MCF 10A (cell line): ENCODE data around the gene ENPP7. TPM values are rescaled to one million over a fixed set of nuclear protein-coding genes. Genes with fewer than 3 reads are reported as not detected.

ENCODE experiments used
- BruUV-seq: library from RNA; stranded (reverse); fragments of 400-500 nt; replicated peaks from 2 replicates; lab custom pipeline; 2021; lab: Mats Ljungman, UMichigan
- CTCF ChIA-PET: fragments of 300-600 bp; sonication (Branson Sonifier 250); formaldehyde crosslinking; extraction: SDS; loops from one replicate; lab custom pipeline; 2021; ENCODE audit warnings: antibody characterized with exemption, inconsistent platforms; lab: Yijun Ruan, JAX
- POLR2A ChIA-PET: fragments of 300-600, 350-650 bp; sonication (Branson Sonifier 250); formaldehyde crosslinking; extraction: SDS; loops from one replicate; lab custom pipeline; 2020; ENCODE audit warnings: antibody characterized with exemption, inconsistent platforms; lab: Yijun Ruan, JAX
- DNase-seq: peaks from one replicate; pipeline ENCODE4 v3.0.0-alpha.2; 2018; ENCODE audit not compliant: unreplicated experiment
- H3K27ac Mint-ChIP-seq: one replicate; pipeline ENCODE4 v1.8.0; 2022; ENCODE audit warnings: mild to moderate bottlenecking, low read depth, mixed read lengths; ENCODE audit not compliant: unreplicated experiment
- H3K27me3 Mint-ChIP-seq: one replicate; pipeline ENCODE4 v1.8.0; 2022; ENCODE audit warnings: mixed read lengths; ENCODE audit not compliant: insufficient read depth, unreplicated experiment
- H3K36me3 Mint-ChIP-seq: one replicate; pipeline ENCODE4 v1.8.0; 2022; ENCODE audit warnings: mild to moderate bottlenecking, moderate library complexity, mixed read lengths; ENCODE audit not compliant: insufficient read depth, unreplicated experiment
- H3K4me1 Mint-ChIP-seq: one replicate; pipeline ENCODE4 v1.8.0; 2022; ENCODE audit warnings: mixed read lengths; ENCODE audit not compliant: insufficient read depth, unreplicated experiment
- H3K4me3 Mint-ChIP-seq: one replicate; pipeline ENCODE4 v1.8.0; 2022; ENCODE audit warnings: mild to moderate bottlenecking, moderate library complexity, mixed read lengths; ENCODE audit not compliant: unreplicated experiment
- H3K9me3 Mint-ChIP-seq: one replicate; pipeline ENCODE4 v1.8.0; 2022; ENCODE audit warnings: mixed read lengths; ENCODE audit not compliant: unreplicated experiment
- CTCF ChIP-seq: fragments of 200-600 bp; IDR thresholded peaks from one replicate; pipeline ENCODE4 v1.8.0; 2022; ENCODE audit warnings: antibody characterized with exemption, mild to moderate bottlenecking; ENCODE audit not compliant: unreplicated experiment
- intact Hi-C: fragments of 100-400 bp; cut with micrococcal nuclease; formaldehyde crosslinking; loops from 2 replicates; pipeline ENCODE4 v1.14.1; 2022
- total RNA-seq: library from RNA; stranded (reverse); gene quantifications from 2 replicates; pipeline ENCODE4 v1.2.3, GENCODE V29; 2022

Gene ENPP7
- total RNA-seq, 1 experiment from 2014 or later, result not detected

DNA sequence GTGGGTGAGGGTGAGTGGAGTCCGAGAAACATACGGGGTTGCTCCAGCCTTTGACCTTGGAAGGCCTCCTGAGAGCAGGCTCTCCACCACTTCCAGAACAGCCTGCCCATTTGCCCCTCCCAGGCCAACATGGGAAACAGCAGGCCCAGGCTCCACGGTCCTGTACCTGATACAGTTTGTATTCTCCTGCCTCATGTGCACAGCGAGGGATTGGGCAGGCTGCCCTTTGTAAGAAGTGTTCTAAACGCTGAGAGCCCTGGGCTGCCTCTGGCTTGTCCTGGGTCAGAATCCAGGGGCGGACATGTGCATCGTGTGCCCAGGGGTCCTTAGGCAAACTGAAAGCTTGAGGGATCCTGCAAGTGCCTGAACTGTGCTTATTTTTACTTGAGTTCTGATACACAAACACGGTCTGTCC, 43.8 kb downstream of the ENPP7 start:
- no peak for TF ChIP-seq CTCF
- no peak for DNase-seq
- peaks cover 13% of the 10 kb centered on the region for H3K4me1 Mint-ChIP-seq
- H3K36me3 Mint-ChIP-seq, result no peaks in the 10 kb centered on the region
- H3K4me3 Mint-ChIP-seq, result no peak overlapping the region
- no peaks in the 10 kb centered on the region for H3K9me3 Mint-ChIP-seq
- intact Hi-C loops, result no loop called here
- H3K27ac Mint-ChIP-seq, result no peak overlapping the region
- BruUV-seq, result no TSS peak
- ChIA-PET POLR2A (no interaction called here), CTCF (interaction anchor here (0.6 to 1.3 kb wide), 3 partner anchors 13 to 33 kb away, joined by 3 to 6 read pairs (median 3); no protein-coding TSS in a partner anchor)
- peaks cover 26% of the 10 kb centered on the region for H3K27me3 Mint-ChIP-seq

- ChIA-PET CTCF (interaction anchor here (0.6 kb wide), 2 partner anchors 343 to 522 kb away, joined by 3 to 4 read pairs; no protein-coding TSS in a partner anchor), POLR2A (interaction anchor here (1.1 to 1.6 kb wide), 2 partner anchors 18 to 76 kb away, joined by 3 to 4 read pairs; no protein-coding TSS in a partner anchor)
- Mint-ChIP-seq H3K36me3 (no peaks in the 10 kb centered on the region), H3K4me3 (no peak overlapping the region), H3K27me3 (peaks cover 26% of the 10 kb centered on the region), H3K4me1 (peaks cover 7% of the 10 kb centered on the region), H3K9me3 (no peaks in the 10 kb centered on the region), H3K27ac (no peak overlapping the region)
- no peak for DNase-seq
- intact Hi-C loops, result loop anchor here (2.0 kb wide), 1 partner anchor 33 kb away; no protein-coding TSS in a partner anchor
- BruUV-seq, result no TSS peak
- no peak for TF ChIP-seq CTCF
Measured at GRCh38 chr17:79775632-79776031, 44.9 kb downstream of the ENPP7 start.

DNA sequence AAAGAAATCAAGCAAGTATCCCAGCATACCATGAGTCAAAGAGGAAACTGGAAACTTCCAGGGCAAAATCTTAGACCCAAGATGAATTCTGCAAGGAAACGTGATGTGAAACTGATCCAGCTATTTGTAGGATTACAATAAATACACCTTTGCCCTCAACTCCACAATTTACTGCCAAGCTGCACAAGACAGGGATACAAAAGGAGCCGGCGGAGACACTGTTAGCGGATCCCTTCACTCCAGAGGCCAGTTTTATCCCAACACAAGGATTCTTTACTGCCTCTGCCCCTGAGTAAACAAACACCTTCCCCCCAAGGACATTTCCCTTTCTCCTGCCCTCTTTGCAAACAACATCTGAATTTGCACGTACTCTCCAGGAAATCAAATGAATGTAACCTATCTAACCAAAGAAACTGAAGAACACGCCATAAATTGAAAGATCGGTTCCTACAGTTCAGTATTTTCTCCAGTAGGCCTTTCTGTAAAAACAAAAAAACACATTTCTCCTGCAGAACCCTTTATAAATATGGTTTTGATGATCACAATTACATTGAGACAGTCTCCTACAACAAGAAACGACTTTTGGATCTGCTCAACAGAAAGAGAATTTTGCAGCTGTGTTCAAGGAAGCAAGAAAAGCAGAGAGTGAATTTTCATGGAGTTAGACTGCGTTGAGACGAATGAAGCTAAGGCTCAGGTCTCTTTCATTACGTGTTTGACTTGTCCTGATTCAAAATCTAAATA, 45.8 kb downstream of the ENPP7 start:
- BruUV-seq, result no TSS peak
- H3K27ac Mint-ChIP-seq, result no peak overlapping the region
- POLR2A ChIA-PET, result interaction anchor here (0.6 to 3.7 kb wide), 7 partner anchors 20 to 76 kb away, joined by 3 to 17 read pairs (median 4); partner anchors contain the start of gene CBX8
- CTCF ChIA-PET, result interaction anchor here (0.6 to 1.0 kb wide), 3 partner anchors 31 to 405 kb away, joined by 3 to 9 read pairs (median 3); no protein-coding TSS in a partner anchor
- no peaks in the 10 kb centered on the region for H3K36me3 Mint-ChIP-seq
- intact Hi-C loops, result loop anchor here (2.0 kb wide), 1 partner anchor 34 kb away; no protein-coding TSS in a partner anchor
- peak overlapping the region; percentile 76 for H3K4me3 Mint-ChIP-seq
- H3K4me1 Mint-ChIP-seq, result peaks cover 7% of the 10 kb centered on the region
- H3K9me3 Mint-ChIP-seq, result no peaks in the 10 kb centered on the region
- H3K27me3 Mint-ChIP-seq, result peaks cover 26% of the 10 kb centered on the region
- TF ChIP-seq CTCF, result no peak
- no peak for DNase-seq
